Measurements from ENCODE around the gene COLEC12. TPM values are rescaled to one million over a fixed set of nuclear protein-coding genes. Genes with fewer than 3 reads are reported as not detected.

Gene COLEC12
- total and polyA plus RNA-seq, 10 of the 15 experiments (the other 5 are each of a cell fraction or from before 2014, with no cell fraction given), result 0.04 to 0.05 TPM; not detected in 8

DNA sequence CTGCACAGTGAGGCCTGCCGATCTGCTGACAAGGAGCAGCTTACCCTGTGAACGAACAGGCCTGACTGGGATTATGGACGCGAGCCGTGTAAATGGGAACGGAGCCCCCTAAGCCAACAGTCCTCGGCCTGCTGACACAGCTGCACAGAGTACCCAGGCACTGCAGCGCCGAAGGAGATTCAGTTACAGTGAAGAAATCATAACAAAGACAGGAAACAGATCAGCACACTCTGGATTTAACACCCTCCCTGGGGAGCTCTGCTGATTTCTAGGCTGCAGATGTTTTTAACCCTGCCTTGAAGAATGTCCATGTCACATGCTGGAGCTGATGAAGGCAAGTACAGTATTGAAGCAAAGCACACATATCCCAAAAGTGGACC lies 43.4 kb downstream of the COLEC12 start (continued):
- no peak for TF ChIP-seq SUZ12 (IDR thresholded peaks at IDR 0.05; ENCODE audit: unreplicated experiment)
- TF ChIP-seq DPF2 (IDR thresholded peaks at IDR 0.05), result no peak
- no peak for TF ChIP-seq POLR2AphosphoS5 (IDR thresholded peaks at IDR 0.05; ENCODE audit: low read length)
- no peak for TF ChIP-seq YY1 (IDR thresholded peaks at IDR 0.05; ENCODE audit: low read depth, low read length)
- no peak for TF ChIP-seq NR2C2 (IDR thresholded peaks at IDR 0.05; ENCODE audit: borderline replicate concordance, control insufficient read depth, insufficient read length, low read depth)
- TF ChIP-seq MEF2A (IDR thresholded peaks at IDR 0.05; ENCODE audit: insufficient read depth, low read depth, low read length), result no peak
- no peak for TF ChIP-seq CHD4 (IDR thresholded peaks at IDR 0.05)
- no peak for TF ChIP-seq HDAC2 (IDR thresholded peaks at IDR 0.05)

DNA sequence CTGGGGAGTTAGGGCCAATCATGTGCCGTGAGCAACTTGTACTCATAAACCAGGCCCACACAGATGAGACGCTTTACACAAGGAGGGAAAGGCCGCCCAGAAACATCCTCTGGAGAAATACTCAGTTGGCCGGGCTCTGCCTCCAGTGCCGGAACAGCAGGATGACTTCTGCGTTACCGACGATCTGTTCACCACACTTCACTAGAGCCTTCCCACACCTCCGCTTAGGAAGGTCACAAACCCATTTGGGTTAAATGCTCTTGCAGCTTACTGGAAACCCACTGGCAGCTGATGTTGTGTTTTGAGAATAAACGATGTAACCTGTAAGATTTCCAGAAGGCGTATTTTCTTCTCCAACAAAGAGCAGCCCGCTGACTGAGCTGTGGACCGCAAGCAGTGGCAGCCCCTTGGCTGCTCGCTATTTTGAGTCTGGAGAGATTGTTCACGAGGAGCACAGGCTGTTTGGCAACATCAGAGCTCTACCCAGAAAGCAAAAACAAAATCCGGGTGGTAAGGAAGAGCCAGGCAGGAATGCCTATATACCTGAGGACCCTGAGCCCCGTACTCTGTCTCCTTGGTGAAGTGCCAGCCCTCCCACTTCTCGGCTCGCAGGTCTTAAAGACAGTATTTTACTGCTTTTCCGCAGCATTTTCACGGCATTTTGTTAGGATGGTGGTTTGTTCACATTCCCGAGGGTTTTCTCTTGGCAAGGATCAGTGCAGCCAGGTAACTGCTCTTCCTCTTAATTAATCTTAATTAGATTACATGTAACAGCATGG lies 44.0 kb downstream of the COLEC12 start:
- H3K4me2 ChIP-seq (ENCODE audit: control insufficient read depth, insufficient read depth), result no peak overlapping the region
- no peaks in the 10 kb centered on the region for H3K36me3 ChIP-seq (ENCODE audit: control insufficient read depth in 2 of 2, insufficient read depth in 2 of 2, low read length in 1 of 2)
- POLR2A ChIA-PET, result no interaction called here
- CTCF ChIA-PET, result no interaction called here
- no peaks in the 10 kb centered on the region for H3K4me1 ChIP-seq (ENCODE audit: control insufficient read depth, insufficient read depth, low read length)
- no peak overlapping the region for H3K9ac ChIP-seq (ENCODE audit: control insufficient read depth, insufficient read depth, low read length)
- intact Hi-C loops (cut with micrococcal nuclease; ENCODE audit: unreplicated experiment), result no loop called here
- WGBS (ENCODE audit: insufficient coverage, insufficient replicate concordance, low lambda C conversion rate, missing lambda C conversion rate), result 35% methylated on average over 22 of the region's 22 CpGs
- H4K20me1 ChIP-seq (ENCODE audit: control insufficient read depth, insufficient read depth), result no peaks in the 10 kb centered on the region
- SMC1A ChIA-PET (ENCODE audit: uncharacterized antibody, unreplicated experiment), result interaction anchor here (0.6 kb wide), 1 partner anchor 46 kb away, joined by 3 read pairs; no protein-coding TSS in a partner anchor
- H3K9me3 ChIP-seq (replicated peaks; ENCODE audit: control insufficient read depth, insufficient read depth, low read length), result no peaks in the 10 kb centered on the region
- ATAC-seq (no peak), FAIRE-seq (no peak), DNase-seq (ENCODE audit: low read depth, low spot score) (no peak)
- H3K4me3 ChIP-seq, result no peak overlapping the region
- no peaks in the 10 kb centered on the region for H3K79me2 ChIP-seq (ENCODE audit: control insufficient read depth, insufficient read depth, low read length)
- H3K27me3 ChIP-seq (replicated peaks in 1 of 2; ENCODE audit: control insufficient read depth in 2 of 2, insufficient read depth in 2 of 2, low read length in 1 of 2), result no peaks in the 10 kb centered on the region; a peak in 1 of 4 replicates
- no peak overlapping the region for H2AFZ ChIP-seq (ENCODE audit: control insufficient read depth, low read depth, low read length)
- RAD21 ChIA-PET (ENCODE audit: unreplicated experiment), result no interaction called here
- BruUV-seq (replicated peaks), result no TSS peak
- H3K27ac ChIP-seq (ENCODE audit: control insufficient read depth, insufficient read depth), result no peak overlapping the region
- in situ Hi-C loops (cut with MboI), result no loop called here
- no peak for TF ChIP-seq PML (IDR thresholded peaks at IDR 0.05; ENCODE audit: low read length)
- TF ChIP-seq MTA2 (IDR thresholded peaks at IDR 0.05; ENCODE audit: low read depth), result no peak
- TF ChIP-seq, protein P1, sequence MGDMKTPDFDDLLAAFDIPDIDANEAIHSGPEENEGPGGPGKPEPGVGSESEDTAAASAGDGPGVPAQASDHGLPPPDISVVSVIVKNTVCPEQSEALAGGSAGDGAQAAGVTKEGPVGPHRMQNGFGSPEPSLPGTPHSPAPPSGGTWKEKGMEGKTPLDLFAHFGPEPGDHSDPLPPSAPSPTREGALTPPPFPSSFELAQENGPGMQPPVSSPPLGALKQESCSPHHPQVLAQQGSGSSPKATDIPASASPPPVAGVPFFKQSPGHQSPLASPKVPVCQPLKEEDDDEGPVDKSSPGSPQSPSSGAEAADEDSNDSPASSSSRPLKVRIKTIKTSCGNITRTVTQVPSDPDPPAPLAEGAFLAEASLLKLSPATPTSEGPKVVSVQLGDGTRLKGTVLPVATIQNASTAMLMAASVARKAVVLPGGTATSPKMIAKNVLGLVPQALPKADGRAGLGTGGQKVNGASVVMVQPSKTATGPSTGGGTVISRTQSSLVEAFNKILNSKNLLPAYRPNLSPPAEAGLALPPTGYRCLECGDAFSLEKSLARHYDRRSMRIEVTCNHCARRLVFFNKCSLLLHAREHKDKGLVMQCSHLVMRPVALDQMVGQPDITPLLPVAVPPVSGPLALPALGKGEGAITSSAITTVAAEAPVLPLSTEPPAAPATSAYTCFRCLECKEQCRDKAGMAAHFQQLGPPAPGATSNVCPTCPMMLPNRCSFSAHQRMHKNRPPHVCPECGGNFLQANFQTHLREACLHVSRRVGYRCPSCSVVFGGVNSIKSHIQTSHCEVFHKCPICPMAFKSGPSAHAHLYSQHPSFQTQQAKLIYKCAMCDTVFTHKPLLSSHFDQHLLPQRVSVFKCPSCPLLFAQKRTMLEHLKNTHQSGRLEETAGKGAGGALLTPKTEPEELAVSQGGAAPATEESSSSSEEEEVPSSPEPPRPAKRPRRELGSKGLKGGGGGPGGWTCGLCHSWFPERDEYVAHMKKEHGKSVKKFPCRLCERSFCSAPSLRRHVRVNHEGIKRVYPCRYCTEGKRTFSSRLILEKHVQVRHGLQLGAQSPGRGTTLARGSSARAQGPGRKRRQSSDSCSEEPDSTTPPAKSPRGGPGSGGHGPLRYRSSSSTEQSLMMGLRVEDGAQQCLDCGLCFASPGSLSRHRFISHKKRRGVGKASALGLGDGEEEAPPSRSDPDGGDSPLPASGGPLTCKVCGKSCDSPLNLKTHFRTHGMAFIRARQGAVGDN (IDR thresholded peaks at IDR 0.05), result no peak
- no peak for TF ChIP-seq SIN3A (IDR thresholded peaks at IDR 0.05; ENCODE audit: low read depth, low read length)
- no peak for TF ChIP-seq SP1 (IDR thresholded peaks at IDR 0.05; ENCODE audit: low read depth, low read length)
- no peak for TF ChIP-seq YBX1 (IDR thresholded peaks at IDR 0.05)
- TF ChIP-seq, protein P2, sequence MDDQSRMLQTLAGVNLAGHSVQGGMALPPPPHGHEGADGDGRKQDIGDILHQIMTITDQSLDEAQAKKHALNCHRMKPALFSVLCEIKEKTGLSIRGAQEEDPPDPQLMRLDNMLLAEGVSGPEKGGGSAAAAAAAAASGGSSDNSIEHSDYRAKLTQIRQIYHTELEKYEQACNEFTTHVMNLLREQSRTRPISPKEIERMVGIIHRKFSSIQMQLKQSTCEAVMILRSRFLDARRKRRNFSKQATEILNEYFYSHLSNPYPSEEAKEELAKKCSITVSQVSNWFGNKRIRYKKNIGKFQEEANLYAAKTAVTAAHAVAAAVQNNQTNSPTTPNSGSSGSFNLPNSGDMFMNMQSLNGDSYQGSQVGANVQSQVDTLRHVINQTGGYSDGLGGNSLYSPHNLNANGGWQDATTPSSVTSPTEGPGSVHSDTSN (IDR thresholded peaks at IDR 0.05; ENCODE audit: insufficient replicate concordance, low read depth, low read length), result no peak
- TF ChIP-seq, protein P3, sequence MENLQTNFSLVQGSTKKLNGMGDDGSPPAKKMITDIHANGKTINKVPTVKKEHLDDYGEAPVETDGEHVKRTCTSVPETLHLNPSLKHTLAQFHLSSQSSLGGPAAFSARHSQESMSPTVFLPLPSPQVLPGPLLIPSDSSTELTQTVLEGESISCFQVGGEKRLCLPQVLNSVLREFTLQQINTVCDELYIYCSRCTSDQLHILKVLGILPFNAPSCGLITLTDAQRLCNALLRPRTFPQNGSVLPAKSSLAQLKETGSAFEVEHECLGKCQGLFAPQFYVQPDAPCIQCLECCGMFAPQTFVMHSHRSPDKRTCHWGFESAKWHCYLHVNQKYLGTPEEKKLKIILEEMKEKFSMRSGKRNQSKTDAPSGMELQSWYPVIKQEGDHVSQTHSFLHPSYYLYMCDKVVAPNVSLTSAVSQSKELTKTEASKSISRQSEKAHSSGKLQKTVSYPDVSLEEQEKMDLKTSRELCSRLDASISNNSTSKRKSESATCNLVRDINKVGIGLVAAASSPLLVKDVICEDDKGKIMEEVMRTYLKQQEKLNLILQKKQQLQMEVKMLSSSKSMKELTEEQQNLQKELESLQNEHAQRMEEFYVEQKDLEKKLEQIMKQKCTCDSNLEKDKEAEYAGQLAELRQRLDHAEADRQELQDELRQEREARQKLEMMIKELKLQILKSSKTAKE (IDR thresholded peaks at IDR 0.05; ENCODE audit: low read depth, poor library complexity, severe bottlenecking), result no peak
- TF ChIP-seq MXI1 (IDR thresholded peaks at IDR 0.05; ENCODE audit: low read depth, low read length), result no peak

All from GM12878 (cell line).